Panc1 (cell line): ENCODE data around the gene DMTF1. TPM values are rescaled to one million over a fixed set of nuclear protein-coding genes. Genes with fewer than 3 reads are reported as not detected.

Source experiments
- ATAC-seq: fragments of 200-7000 bp; cut with Tn5 transposase; 2 replicates; pipeline ENCODE4 v1.9.1; 2020; ENCODE audit warnings: mild to moderate bottlenecking, moderate library complexity
- BruUV-seq: library from RNA; stranded (reverse); fragments of 400-500 nt; replicated peaks from 2 replicates; lab custom pipeline; 2021; lab: Mats Ljungman, UMichigan
- CTCF ChIA-PET: fragments of 300-600 bp; sonication (Branson Sonifier 250); formaldehyde crosslinking; loops from one replicate; lab custom pipeline; 2022; ENCODE audit warnings: antibody characterized with exemption; lab: Charles Lee
- POLR2A ChIA-PET: fragments of 300-600 bp; sonication (Branson Sonifier 250); formaldehyde crosslinking; loops from one replicate; lab custom pipeline; 2022; ENCODE audit warnings: antibody characterized with exemption; lab: Charles Lee
- DNase-seq: peaks from one replicate; pipeline ENCODE4 v3.0.0-alpha.2; 2010; ENCODE audit warnings: low read depth, low spot score
- H3K27ac ChIP-seq: 2 replicates; pipeline ENCODE4 v1.5.1; 2011; ENCODE audit warnings: mild to moderate bottlenecking, low read length, inconsistent platforms
- H3K27me3 ChIP-seq: fragments of 200-500 bp; sonication (Bioruptor generic); 2 replicates; pipeline ENCODE4 v1.6.0; 2014; ENCODE audit warnings: low read length, inconsistent platforms; ENCODE audit not compliant: control insufficient read depth, insufficient read depth
- H3K36me3 ChIP-seq: fragments of 200-500 bp; sonication (Bioruptor generic); 2 replicates; pipeline ENCODE4 v1.5.1; 2014; ENCODE audit warnings: inconsistent platforms, mild to moderate bottlenecking, low read length, moderate library complexity; ENCODE audit not compliant: control insufficient read depth, insufficient read depth
- H3K4me1 ChIP-seq: 2 replicates; pipeline ENCODE4 v1.5.1; 2011; ENCODE audit warnings: inconsistent platforms, mild to moderate bottlenecking, low read length, moderate library complexity; ENCODE audit not compliant: control insufficient read depth, insufficient read depth
- H3K4me3 ChIP-seq, 2 experiments: 2 replicates each; pipeline ENCODE4 v1.5.1; 2011 to 2012; ENCODE audit warnings: low read depth in 2 of 2, low read length in 2 of 2, mild to moderate bottlenecking in 2 of 2, inconsistent platforms in 1 of 2, moderate library complexity in 1 of 2
- H3K9me3 ChIP-seq: fragments of 200-500 bp; sonication (Bioruptor generic); 2 replicates; pipeline ENCODE4 v1.5.1; 2014; ENCODE audit warnings: low read depth, mild to moderate bottlenecking, inconsistent platforms, low read length, moderate library complexity; ENCODE audit not compliant: control insufficient read depth, insufficient read depth
- POLR2AphosphoS5 ChIP-seq: IDR thresholded peaks from 2 replicates; pipeline ENCODE4 v1.6.1; 2012; ENCODE audit warnings: mild to moderate bottlenecking, low read depth, low read length, moderate library complexity
- REST ChIP-seq, 2 experiments: IDR thresholded peaks; 2 replicates each; pipeline ENCODE4 v1.6.1; 2011 to 2012; ENCODE audit warnings: low read depth in 2 of 2, control low read depth in 1 of 2, low read length in 1 of 2, mild to moderate bottlenecking in 1 of 2, moderate library complexity in 1 of 2; ENCODE audit not compliant: insufficient read depth in 1 of 2
- SIN3A ChIP-seq: IDR thresholded peaks from 2 replicates; pipeline ENCODE4 v1.6.1; 2012; ENCODE audit warnings: low read depth, mild to moderate bottlenecking, low read length, moderate library complexity, borderline replicate concordance; ENCODE audit not compliant: insufficient read depth
- TCF7L2 ChIP-seq: IDR thresholded peaks from 2 replicates; pipeline ENCODE4 v1.6.1; 2011; ENCODE audit warnings: mild to moderate bottlenecking, low read depth, low read length, inconsistent platforms
- in situ Hi-C: cut with HindIII; loops from 2 replicates; pipeline ENCODE4 v1.10.0; 2016; ENCODE audit warnings: low sequenced_read_pairs, low pct_unique_long_range_greater_than_20kb
- intact Hi-C: fragments of 100-400 bp; cut with micrococcal nuclease; formaldehyde crosslinking; loops from one replicate; pipeline ENCODE4 v1.10.0; 2022; ENCODE audit not compliant: unreplicated experiment
- total RNA-seq: library from RNA; stranded (reverse); gene quantifications from one replicate; pipeline ENCODE4 v1.2.1, GENCODE V29; 2021; ENCODE audit not compliant: unreplicated experiment
- TF ChIP-seq, protein P1 (sequence below): fragments of 450-650 bp; IDR thresholded peaks from 2 replicates; pipeline ENCODE4 v1.5.1; 2017; ENCODE audit warnings: mild to moderate bottlenecking

The DMTF1 gene
- total RNA-seq, 1 experiment from 2014 or later, result 54.0 TPM

- no peak for DNase-seq
- TF ChIP-seq POLR2AphosphoS5, result no peak
- TF ChIP-seq REST (IDR thresholded peaks at IDR 0.05; ENCODE audit: insufficient read depth in 1 of 2, low read depth in 2 of 2, low read length in 1 of 2), result no peak
- TF ChIP-seq SIN3A, result no peak
- no peak for TF ChIP-seq TCF7L2
- TF ChIP-seq, protein P1, sequence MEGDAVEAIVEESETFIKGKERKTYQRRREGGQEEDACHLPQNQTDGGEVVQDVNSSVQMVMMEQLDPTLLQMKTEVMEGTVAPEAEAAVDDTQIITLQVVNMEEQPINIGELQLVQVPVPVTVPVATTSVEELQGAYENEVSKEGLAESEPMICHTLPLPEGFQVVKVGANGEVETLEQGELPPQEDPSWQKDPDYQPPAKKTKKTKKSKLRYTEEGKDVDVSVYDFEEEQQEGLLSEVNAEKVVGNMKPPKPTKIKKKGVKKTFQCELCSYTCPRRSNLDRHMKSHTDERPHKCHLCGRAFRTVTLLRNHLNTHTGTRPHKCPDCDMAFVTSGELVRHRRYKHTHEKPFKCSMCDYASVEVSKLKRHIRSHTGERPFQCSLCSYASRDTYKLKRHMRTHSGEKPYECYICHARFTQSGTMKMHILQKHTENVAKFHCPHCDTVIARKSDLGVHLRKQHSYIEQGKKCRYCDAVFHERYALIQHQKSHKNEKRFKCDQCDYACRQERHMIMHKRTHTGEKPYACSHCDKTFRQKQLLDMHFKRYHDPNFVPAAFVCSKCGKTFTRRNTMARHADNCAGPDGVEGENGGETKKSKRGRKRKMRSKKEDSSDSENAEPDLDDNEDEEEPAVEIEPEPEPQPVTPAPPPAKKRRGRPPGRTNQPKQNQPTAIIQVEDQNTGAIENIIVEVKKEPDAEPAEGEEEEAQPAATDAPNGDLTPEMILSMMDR, result no peak
- Histone ChIP-seq H3K4me1 (no peaks in the 10 kb centered on the region), H3K27ac (no peak overlapping the region), H3K9me3 (no peaks in the 10 kb centered on the region), H3K4me3 (no peak overlapping the region), H3K36me3 (no peaks in the 10 kb centered on the region), H3K27me3 (no peaks in the 10 kb centered on the region; the same call in 1 of the 2 replicates)
- POLR2A ChIA-PET, result no interaction called here
- in situ Hi-C loops, result no loop called here
- CTCF ChIA-PET, result no interaction called here
- BruUV-seq, result no TSS peak
- no peak for ATAC-seq
- intact Hi-C loops, result no loop called here
Measured at GRCh38 chr7:87106974-87107612, 45.2 kb upstream of the DMTF1 start.

DNA sequence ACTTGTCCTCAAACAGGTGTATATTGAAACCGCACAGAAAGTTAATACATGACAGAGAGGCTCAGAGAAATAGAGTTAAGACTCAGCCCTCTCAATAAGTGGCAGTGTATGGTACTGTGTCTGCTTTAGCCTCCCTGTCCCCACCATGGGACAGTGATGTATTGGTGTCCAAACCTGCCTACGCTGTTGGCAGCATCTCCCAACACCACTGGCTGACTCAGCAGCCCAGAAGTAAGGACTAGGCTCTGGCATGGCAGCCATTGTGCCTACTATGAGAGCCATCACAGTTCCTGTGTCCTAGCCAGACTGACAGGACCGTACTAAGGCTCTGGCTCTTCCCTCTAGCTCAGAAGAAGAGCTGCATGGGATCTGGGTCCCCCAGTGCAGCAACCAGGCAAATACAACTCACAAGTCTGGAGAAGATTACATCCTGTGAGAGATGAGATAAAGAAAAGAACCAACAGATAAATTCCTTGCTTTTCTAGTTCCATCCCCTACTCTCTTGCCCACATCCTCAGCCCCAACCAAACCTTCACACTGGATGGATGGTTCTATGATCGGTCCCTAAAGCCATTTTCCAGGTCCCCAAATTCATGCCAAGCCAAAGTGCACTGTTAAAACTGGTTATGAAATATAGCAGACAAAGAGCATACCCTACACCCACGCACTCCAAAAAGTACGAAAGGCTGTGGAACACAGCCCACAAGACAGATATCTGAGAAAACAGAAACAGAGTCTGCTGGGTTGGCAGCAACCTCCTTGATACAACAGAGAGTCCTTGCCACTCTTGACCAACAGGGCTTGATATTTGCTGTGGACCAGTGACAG is 44.1 kb upstream of the DMTF1 start:
- H3K9me3 ChIP-seq, result no peaks in the 10 kb centered on the region
- in situ Hi-C loops (no loop called here), intact Hi-C loops (no loop called here)
- ChIA-PET POLR2A (no interaction called here), CTCF (no interaction called here)
- ATAC-seq (no peak), DNase-seq (no peak)
- H3K27me3 ChIP-seq, result no peaks in the 10 kb centered on the region; the same call in 1 of the 2 replicates
- no TSS peak for BruUV-seq
- H3K36me3 ChIP-seq, result no peaks in the 10 kb centered on the region
- no peaks in the 10 kb centered on the region for H3K4me1 ChIP-seq
- no peak overlapping the region for H3K4me3 ChIP-seq
- H3K27ac ChIP-seq, result no peak overlapping the region
- TF ChIP-seq TCF7L2, result no peak
- TF ChIP-seq POLR2AphosphoS5, result no peak
